NCI-H2196 (cell line): ENCODE measurements around the gene PROSER1.
"Not testable (repeated sequence)": the region's sequence is repeated elsewhere in the genome, so short reads cannot be mapped to it uniquely, and the experiment has no call there.

ENCODE experiments used
- DNase-seq: peaks from one replicate; lab custom pipeline; 2025; ENCODE audit not compliant: unreplicated experiment; lab: John Stamatoyannopoulos, UW

Gene PROSER1

DNA sequence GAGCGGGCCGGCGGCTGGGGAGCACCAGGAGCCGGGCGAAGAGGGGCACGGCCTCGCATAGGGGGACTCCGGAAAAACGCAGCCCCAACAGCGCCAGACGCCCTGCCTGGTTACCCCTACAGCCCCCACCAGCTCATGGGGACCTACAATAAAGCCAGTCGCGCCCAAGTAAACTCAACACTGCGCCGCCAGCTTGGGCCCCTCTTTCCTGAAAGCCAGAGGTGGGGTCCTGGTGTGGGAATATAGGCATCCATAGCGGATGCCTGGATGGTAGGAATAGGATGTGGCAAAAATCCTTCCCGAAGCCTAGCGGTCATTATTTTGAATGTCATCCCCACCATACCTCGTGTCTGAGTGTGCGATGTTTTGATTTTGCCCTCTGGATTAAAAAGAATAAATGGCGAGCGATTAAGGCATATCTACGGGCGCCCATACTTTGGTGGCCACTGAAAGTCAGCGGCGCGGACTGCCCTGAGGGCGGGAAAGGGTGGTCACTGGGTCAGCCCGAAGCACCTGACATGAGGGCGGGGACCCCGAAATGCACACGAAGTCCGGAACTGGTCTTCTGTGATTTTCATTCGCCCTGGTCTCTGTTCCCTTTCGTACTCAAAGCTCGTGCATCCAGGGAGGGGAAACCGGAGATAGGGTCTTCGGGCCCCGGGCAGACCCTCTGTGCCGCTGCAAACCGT is at the start of gene PROSER1, which contains the start of gene NHLRC3:
TSS of gene PROSER1 (minus strand) at position 210 of the 689 bp plus-strand sequence. CDS start 847 bp downstream, outside the sequence.
TSS of gene NHLRC3 (plus strand) at position 577 of the 689 bp plus-strand sequence. CDS start 184 bp downstream, outside the sequence.
- peak; percentile 79 for DNase-seq

DNA sequence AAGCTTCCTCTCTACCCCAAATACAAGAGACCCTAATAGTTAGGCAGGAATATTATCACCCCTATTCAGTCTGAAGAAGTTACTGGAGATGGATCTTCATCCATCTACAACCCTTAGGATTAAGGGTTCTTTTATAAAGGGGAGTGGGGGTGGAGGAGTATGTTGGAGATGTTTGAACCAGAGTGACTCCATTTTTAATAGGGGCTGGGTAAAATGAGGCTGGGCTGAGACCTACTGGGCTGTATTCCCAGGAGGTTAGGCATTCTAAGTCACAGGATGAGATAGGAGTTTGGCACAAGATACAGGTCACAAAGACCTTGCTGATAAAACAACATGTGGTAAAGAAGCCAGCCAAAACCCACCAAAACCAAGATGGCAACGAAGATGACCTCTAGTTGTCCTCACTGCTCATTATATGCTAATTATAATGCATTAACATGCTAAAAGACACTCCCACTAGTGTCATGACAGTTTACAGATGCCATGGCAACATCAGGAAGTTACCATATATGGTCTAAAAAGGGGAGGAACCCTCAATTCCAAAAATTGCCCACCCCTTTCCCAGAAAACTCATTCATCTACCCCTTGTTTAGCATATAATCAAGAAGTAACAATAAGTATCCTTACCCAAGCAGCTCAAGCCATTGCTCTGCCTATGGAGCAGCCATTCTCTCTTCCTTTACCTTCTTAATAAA is 48.5 kb upstream of the PROSER1 start:
- DNase-seq, result not testable (repeated sequence)

DNA sequence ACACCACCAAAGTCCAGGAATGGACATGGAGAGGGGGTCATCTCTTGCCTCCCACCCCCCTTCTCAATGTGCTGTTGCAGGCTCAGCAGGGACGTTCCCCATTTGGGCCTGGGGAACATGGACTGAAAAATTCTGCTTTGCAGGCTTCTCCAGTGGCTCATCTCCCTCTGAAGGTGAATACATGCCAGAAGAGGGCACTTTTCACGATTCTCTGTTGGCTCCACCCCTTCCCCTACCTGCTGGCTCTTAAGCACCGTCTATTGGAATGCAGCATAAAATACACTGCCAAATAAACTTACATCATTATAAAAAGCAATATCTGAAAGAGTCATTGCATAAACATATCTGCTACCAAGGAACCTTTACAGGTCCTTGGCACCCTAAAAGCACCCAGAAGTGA is 36.1 kb upstream of the PROSER1 start:
- no peak for DNase-seq

DNA sequence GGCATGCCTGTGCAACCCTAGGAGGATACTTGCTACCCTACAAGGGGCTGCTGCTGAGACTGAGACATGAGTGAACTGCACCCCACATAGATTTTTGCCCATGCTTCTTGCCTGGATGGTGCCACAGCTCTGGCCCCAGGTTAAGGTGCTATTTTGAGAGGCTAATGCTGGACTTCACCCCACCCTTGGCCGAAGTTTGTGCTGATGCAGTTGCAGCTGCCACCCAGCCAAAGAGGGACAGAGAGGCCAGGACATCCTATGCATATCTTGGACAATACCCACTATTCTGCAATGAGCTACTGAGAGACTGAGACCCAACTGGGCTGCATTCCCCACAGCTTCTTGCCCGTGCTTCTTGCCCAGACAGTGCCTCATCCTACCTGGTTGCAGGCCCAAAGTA is 35.0 kb upstream of the PROSER1 start:
- no peak for DNase-seq

DNA sequence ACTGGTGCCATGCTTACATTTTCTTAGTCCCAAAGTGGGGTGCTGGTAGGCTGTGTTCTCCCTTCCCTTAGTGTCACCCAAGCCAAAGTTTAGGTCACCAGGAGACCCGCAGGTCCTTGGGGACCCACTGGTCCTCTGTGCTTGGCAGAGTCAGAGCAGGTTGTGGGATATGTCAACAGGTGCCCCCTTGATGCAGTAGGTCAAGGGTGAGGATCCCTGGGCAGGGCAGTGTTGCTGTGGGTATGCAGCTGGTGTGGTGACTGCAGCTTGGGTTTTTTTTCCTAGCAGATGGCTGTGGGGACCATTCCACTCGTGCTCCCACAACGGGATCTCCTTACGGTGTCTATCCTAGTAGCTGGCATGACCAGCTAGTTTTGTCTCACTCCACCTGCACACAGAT is 24.1 kb upstream of the PROSER1 start:
- no peak for DNase-seq

DNA sequence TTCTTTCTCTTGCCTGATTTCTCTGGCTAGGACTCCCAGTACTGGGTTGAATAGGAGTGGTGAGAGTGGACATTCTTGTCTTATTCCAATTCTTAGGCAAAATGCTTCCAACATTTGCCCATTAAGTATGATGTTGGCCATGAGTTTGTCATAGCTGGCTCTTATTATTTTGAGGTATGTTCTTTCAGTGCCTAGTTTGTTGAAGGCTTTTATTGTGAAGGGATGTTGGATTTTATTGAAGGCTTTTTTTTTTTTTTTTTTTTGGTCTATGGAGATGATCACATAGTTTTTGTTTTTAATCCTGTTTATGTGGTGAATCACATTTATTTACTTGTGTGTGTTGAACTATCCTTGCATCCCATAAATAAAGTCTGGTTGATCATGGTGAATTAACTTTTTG is 20.2 kb upstream of the PROSER1 start:
- no peak for DNase-seq

DNA sequence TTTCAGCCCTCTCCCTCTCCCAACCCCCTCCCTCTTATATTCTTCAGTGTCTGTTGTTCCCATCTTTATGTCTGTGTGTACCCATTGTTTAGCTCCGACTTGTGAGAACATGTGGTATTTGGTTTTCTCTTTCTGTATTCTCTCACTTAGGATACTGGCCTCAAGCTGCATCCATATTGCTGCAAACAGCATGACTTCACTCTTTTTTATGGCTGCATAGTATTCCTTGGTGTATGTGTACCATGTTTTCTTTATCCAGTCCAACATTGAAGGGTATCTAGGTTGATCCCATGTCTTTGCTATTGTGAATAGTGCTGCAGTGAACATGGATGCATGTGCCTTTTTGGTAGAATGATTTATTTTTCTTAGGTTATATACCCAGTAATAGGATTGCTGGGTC is 18.1 kb upstream of the PROSER1 start:
- DNase-seq, result no peak

DNA sequence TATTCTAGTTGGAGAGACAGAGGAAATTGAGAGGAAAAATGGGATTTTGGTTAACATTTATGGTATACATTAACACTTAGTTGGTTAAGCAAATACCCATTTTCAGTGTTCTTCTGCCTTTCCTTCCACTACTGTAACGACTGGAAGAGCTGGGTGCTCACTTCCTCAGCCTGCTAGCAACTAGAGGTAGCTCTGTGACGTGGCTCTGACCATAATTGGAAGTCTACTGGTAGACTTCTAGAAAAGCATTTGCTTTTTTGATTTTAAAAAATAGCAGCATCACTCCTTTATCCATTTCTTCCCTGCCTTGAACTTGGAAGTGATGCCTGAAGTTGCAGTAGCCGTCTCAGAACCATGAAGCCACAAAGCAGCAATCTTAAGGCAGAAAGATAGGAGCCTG is 16.2 kb upstream of the PROSER1 start:
- no peak for DNase-seq

DNA sequence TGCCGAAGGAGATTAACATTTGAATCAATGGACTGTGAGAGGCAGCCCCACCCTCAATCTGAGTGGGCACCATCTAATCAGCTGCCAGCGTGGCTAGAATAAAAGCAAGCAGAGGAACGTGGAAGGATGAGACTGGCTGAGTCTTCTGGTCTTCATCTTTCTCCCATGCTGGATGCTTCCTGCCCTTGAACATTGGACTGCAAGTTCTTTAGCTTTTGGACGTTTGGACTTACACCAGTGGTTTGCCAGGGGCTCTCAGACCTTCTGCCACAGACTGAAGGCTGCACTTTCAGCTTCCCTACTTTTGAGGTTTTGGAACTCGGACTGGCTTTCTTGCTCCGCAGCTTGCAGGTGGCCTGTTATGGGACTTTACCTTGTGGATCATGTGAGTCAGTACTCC is 15.1 kb upstream of the PROSER1 start:
- no peak for DNase-seq

DNA sequence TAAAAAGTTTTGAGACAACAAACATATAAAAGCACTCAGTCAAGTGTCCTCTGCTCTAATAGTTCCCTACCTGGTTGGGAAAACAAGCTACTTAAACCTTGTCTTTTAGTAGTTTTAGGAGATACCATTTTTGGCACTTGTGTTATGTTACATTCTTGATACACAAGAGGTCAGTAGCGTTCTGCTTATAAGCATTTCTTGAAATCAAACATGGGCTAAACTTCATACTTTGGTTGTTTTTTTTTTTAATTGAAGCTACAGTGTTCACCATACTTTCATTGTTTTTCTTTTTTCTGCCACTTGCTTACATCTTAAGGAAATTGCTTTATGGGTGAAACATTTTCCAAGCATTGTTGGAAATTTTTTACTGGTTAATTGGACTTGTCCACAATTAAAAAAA is 13.3 kb upstream of the PROSER1 start:
- DNase-seq, result peak; percentile 38

DNA sequence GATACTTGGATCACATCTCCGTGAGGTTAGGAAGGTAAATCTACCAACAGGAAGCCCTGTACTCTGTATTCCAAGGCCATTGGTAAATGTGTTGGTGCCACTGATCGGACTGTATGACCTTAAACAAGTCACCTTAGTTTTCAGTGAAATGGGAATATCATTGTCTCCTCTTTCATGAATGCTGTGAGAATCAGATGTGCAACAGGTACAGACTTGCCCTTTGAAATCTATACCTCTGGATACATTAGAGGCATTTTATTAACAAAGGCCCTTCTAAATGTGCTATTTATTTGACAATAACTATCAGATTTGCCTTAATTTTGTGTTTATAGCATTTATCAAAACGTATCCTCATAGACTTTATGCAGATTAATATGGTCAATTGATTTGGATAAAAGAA is 11.4 kb upstream of the PROSER1 start:
- DNase-seq, result no peak

DNA sequence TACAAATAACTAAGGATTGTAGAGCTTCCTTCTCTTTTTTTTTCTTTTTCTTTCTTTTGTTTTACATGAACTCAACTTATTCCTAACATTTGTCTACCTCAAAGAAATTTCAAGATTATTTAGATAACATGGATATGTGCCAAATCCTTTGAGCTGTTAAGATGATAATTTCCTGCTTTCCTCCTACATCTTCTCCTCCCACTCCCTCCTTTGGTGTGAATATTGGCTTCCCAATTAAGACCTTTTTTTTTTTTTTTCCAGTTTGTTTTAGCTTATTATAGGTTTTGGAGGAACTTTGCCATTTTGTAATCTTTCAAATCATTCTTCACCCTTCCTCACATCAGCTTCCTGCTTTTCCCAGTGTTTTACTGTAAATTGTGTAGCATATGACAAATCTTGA is 10.9 kb upstream of the PROSER1 start:
- DNase-seq, result no peak

DNA sequence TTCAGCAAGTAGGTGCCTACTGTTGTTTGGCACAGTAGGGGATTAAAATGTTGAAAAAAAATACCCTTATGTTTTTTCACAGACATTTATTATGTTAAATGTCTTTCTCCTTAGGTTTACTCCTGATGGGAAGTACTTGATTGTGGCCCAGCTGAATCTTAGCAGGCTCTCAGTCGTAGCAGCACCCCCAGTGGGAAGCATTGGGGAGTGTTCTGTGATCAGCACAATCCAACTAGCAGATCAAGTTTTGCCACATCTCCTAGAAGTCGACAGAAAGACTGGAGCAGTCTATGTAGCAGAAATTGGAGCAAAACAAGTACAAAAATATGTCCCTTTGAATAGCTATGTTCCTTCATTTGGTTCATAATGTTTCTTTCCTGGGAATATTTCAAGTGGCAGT is 9.7 kb upstream of the PROSER1 start:
- DNase-seq, result no peak

DNA sequence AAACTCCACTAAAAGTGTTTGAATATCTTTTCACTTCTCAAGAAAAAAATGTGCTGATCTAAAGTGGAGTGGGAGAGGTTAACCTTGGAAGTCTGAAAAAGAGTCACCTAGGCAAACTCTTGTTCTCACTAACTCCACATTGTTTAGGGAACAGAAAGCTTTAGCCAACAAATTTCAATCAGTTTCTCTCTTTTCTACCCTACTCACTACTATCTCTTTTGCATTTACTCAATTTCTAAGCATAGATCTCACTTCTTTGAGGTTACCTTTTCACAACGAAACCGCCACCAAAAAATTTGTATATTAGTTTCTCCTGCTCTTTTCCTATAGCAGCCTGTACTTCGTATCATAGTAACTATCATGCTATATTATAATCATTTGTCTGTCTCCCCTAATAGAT is 6.6 kb upstream of the PROSER1 start:
- no peak for DNase-seq

DNA sequence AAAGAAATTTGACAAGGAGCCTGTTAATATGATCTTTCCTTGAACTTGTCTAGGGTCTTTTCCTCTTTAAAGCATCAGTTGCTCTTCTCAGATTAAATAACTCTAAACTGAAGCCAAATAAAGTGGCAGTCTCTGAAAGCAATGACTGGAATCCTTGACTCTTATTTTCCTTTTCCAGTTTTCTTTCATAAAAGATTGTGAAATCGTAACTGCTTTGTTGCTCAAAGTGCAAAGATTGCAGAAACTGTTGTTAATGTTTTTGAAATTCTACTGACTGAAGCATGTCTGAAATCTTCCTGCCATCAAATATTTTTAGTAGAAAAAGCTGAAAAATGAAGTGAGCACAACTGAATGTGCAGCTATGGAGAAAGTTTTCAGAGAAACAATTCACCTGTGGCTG is 2.3 kb upstream of the PROSER1 start:
- no peak for DNase-seq

DNA sequence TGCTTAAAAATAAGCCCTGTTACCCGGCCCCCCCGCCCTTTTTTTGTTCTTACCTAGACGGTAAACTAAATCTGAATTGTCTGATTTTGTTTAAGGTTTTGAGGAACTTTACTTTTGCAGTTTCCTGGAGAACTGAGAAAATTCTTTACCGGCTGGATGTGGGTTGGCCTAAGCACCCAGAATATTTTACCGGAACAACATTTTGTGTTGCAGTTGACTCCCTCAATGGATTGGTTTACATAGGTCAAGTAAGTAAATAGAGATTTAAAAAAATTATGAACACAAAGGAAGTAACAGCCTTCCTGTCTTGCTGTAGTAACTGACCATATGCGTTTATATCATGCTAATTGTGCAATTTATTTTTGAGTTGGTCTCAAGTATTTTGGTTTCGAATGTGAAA is 1.2 kb upstream of the PROSER1 start:
- DNase-seq, result no peak

DNA sequence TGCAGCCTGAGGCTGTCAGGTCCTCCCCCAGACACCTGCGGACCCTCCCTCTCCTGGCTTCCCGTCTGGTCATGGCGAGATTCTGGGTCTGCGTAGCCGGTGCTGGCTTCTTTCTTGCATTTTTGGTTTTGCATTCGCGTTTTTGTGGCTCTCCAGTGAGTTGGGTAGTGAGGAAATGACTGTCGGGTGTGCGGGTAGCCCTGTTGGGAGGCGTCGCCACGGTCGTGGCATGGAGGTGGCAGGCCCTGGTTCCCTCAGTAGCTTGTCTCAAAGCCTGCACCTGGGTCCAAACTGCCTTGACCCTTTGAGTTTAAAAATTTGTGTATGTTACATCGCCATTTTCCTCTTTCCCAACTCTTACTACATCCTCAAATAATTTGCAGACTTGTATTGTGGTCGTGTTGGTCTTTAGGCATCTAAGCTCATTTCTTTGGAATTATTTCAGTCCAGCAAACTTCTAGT is 711 bp upstream of the PROSER1 start:
- DNase-seq, result no peak

DNA sequence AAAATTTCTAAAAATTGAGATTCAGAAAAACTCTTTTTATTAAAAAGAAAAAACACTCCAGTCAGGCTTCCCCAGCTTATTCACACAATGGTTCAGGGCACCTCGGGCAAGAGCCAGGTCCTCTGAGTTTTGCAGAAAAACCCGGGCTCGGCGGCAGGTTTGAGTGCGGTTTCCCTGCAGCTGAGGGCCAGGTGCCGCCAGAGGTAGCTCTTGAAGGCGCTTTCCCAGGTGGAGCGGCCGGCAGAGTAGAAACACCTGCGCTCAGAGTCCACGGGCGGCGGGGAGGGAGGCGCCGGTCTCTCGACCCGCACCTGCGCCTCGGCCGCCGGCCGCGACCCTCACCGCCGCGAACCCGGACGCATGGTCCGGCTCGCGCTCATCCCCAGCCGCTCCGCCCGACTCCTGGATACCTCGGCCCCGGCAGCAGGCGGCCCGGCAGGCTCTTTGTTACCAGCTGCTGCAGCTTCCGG is 444 bp downstream of the PROSER1 start:
- DNase-seq, result peak; percentile 34

DNA sequence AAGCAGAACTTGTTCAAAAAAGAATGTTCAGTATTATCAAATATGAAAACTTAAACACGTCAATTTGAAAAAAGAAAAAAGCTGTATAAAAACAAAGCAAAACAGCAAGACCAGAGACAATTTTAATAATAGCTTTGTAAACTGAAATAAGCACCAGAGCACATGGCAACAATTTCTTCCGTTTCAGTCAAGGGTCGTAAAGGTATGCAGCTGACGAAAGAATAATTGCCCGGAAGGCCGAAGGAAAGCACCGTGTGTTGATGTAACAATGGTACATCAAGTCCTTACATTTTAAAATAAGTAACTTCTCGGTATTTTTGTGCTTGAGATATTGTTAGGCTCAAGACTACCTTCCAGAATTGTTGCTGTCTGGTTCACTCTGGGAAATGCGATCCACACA is 1.7 kb downstream of the PROSER1 start:
- DNase-seq, result no peak

DNA sequence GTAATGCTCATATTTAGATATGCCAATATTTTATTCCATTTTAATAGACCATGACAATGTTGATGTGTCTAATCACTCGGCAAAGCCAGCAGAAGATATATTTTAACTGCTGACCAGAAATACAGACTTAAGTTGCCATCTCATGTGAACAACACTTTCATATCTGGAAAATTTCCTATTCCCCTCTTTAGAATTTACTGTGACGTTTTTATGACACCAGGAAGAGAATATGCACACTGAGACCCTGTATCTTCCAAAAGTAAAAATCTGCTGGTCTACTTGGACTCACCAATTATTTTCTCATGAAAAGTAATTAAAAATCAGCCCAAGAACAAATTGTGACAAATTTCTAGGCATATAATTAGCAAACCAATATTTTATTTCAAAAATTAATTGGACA is 2.1 kb downstream of the PROSER1 start:
- no peak for DNase-seq

DNA sequence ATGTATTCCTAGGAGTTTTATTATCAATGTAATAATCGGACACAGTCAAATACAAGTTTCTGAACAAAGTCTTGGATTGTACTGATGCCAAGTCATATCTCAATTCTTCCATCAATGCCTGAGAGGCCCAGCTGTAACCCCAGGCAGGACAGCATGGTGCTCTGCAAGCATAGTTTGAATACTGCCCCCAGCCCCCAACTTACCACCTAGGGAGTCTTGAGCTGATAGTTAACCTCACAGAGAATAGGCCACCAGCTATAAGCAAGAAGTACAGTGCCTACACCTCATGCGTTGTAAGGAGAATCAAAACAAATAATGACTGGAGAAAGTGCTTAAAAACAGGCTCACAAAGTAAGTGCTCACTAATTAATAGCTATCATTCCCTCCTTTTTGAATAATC is 2.7 kb downstream of the PROSER1 start:
- no peak for DNase-seq

DNA sequence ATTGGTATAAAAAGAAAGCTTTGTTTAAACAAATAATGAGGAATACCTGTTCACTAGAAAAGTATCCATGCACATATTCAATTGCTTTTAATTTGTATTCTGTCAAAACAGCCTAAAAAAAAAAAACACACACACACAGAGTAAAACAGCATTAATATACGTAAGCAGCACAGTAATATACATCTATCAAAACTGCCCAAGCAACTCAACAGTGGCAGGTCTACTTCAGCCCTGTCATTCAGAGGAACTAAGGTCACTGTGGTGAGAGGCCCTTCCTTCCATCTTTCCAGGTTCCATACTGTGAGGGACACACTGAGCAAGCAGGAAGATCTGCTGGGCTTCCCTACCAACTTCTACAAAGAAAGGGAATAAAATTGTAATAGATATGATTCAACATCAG is 3.8 kb downstream of the PROSER1 start:
- DNase-seq, result no peak
